DMS114 treated with DMSO at 0.1 percent for 48 hours (cell line): Measurements from ENCODE around the gene SLC25A11.

Experiments used
- DNase-seq: peaks from one replicate; lab custom pipeline; 2025; ENCODE audit not compliant: unreplicated experiment; lab: John Stamatoyannopoulos, UW

SLC25A11 gene, protein sequence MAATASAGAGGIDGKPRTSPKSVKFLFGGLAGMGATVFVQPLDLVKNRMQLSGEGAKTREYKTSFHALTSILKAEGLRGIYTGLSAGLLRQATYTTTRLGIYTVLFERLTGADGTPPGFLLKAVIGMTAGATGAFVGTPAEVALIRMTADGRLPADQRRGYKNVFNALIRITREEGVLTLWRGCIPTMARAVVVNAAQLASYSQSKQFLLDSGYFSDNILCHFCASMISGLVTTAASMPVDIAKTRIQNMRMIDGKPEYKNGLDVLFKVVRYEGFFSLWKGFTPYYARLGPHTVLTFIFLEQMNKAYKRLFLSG

DNA sequence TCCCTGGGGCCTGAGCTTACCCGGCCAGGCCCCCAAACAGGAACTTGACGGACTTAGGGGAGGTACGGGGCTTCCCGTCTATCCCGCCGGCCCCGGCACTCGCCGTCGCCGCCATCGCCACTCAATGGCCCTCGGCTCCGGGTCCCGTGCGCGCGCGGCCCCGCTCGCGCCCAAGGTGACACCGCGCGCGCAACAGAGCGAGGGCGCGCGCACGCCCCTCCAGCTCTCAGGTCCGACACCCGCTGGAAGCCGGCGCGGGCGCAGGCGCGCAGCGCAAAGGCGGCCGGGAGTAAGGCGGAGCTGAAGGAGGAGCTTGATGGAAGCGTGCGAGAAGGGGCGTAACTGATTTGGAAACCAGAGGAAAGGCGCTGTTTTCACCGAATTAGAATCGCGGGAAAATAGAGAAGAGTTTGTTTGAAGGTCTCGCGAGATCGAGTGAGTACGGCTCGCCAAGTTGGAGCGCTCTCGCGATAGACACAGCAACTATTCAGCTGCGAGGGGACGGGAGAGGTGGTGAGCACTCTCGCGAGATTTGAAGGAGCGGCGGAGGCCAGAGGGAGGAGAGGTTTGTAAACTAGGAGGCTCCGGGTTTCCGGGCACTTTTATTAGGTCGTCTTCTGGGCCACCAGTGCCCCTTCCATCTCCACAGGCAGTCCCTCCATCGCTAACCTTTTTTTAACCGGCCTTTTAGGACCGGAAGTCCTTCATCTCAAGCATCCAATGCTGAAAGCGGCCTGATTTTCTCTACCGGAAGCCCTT is at the start of gene SLC25A11, which contains the start of gene RNF167:
TSS of gene SLC25A11 (minus strand) at position 251 of the 759 bp plus-strand sequence. CDS start at position 115, 136 bp downstream.
TSS of gene RNF167 (plus strand) at position 473 of the 759 bp plus-strand sequence. CDS start 642 bp downstream, outside the sequence.
- peak; percentile 99 for DNase-seq

DNA sequence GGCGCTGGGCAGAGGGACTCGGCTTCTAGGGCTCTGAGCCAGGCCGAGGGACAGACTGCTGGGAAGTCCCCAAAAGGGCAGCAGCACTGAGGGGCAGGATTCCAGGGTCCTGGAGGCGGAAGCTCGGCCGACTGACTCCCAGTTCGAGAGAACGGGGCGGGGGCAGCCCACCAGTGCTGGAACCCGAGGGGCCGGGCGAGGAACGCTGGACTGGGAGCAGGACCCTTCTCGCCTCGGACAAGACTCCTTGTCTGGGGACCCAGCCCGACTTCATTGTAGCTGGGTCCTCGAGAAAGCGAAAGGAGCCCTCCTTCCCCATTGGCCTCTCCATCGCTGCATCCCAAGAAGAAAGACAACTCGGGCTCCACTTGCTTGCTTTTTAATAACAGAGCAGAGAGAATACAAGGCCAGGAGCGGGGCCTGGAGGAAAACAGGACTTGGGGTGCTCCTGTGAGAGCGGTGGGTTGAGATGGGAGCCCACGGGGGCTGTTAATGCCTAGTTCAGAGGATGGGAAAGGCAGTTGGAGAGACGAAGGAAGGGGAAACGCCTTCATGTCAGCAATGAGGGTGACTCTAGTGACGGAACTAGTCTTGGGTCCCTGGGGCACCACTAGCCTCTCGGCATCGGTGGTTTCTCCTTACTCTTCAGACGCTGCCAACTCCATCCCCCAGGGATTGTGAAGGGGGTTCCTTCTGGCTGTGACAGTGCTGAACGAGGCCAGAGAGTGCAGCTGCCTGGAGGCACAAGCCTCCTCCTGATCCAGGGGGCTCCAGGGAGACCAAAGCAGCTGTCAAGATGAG is 48.1 kb upstream of the SLC25A11 start:
- DNase-seq, result no peak

DNA sequence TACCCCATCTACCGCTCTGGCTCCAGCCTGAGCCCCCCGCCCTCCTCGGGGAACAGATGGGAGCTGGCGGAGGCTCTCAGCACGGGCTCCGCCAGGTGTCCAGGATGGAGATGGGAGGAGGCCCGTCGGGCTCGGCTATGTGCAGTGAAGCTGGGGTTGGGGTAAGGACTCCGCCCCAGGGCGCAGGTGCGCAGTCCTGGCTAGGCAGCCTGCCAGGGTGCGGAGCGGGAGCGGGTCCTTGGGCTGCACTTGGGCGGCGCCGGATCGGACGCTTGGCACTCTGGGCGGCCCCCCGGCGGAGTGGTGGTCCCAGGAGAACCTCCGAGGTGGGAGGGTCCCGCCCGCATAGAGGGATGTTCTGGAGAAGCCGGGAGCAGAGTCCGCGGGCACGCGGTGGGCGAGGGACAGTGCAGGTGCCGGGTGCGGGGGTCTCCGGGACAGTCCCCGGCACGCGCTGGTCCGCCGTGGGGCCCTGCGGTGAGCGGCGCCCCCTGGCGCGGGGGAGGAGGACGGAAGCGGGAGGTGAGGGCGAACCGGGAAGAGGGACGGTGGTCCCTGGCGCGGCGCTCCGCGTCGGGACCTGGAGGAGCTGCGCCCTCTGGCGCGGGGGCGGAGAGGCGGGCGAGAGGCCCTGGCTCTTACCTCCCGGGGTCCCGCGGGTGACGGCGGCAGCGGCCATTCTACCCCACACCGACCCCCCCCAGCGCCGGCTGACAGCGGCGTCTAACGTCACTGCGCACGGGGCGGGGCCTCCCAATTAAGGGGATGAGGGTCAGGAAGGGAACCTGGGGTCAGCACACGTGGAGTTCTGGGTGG is 47.3 kb upstream of the SLC25A11 start, which contains the start of gene CAMTA2:
TSS of gene CAMTA2 (minus strand) at position 725 of the 816 bp plus-strand sequence. CDS start 1,453 bp downstream, outside the sequence.
- DNase-seq, result peak; percentile 61

DNA sequence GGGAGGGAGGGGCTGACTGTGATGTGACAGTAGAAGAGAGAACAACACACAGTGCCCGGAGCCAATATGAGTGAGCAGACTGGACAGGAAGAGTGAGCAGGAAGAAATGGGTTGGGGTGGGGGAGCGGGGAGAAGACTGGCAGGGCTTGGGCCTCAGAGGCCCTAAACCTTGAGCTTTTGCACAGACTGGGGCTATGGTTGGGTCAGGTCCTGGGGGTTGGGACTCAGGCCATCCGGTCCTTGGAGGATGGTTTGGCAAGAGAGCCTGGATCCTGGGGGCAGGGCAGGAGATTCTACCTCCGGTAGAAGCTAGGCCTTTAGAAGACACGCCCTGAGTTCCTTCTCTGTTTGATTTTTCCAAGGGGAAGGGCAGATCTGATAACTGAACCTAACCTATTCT is 46.6 kb upstream of the SLC25A11 start:
- no peak for DNase-seq

DNA sequence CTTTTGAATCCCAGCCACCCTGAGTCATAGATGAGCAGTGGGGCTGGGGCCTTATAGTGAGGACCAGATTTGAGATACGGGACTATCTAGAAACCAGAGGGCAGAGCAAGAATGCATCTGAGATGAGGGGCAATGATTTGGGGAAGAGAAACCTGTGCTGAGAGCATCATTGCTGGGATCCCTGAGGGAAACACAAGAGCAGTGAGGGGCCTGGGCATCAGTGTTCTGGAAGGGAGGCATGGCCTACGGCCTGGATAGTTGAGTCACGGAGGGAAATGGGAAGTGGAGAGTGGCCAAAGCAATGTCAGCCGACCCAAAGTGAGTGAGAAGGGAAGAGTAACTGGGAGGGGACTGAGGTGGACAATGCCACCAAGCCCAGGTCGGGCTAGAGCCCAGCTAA is 42.5 kb upstream of the SLC25A11 start:
- DNase-seq, result no peak

DNA sequence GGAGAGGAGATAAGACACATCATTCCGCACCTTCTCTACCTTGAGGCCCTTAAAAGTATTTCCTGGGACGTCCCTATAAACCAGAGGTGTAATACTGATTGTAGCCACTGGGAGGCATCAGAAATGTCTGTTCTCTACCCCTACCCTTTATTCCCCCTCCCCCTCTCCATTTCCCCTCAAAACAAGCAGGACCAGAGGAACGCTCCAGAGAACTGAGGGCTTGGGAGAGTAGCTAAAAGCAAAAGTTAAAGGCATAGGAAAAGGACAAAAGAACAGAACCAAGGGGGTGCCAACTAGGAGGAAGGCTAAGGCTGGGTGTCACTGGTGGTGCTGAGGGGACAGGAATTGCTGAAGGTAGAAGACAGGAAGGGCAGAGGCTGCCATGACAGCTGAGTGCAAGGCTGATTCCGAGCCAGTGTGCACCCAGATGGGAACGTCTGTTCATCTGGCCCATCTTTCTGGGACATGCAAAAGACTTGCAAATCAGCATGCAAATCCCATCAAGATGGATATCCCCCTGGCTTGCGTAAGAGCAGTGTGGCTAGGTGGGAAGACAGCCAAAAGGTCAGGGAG is 40.9 kb upstream of the SLC25A11 start:
- peak; percentile 17 for DNase-seq

DNA sequence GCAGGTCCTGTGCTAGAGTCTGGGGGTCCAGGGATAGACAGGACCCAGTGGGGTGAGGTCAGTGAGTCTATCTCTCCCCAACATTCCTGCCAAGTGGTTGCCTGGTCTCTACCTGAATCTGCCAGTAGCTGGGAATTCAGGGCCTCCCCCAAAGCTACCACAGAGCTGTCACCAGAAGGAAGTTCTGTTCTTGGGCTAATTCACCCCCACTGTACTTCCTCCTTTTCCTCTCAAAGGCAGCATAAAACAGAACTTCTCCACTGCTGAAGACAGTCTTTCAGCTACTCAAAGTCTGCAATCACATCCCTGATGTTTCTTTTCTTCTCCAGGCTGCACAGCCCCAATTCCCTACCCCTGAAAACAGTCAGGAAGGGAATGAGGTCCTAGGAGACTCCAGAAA is 38.9 kb upstream of the SLC25A11 start:
- no peak for DNase-seq

DNA sequence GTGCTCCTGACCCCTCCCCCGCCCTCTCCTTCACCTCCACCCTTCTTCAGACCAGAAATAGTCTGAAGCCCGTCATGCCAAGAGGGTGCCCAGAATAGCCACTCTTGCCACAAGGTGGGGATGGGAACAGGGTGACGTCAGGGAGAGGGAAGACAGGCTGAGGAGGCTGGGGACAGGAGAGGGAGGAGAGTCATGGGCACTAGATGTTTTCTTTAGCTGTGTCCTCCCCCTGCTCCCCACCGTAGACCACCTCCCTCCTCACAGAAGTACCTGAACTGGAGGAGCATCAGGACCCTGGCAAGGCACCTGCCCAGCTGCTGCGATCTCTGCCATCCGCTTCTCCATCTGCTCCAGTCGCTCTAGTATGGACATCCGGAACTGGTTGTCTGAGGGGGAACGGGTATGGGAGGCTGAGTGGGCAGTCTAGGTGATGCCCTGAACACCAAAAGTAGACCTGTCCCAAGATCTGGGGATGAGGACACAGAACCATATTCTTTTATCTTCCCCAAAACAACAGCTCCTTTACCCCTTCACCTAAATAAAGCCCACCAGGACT is 34.3 kb upstream of the SLC25A11 start:
- DNase-seq, result no peak

DNA sequence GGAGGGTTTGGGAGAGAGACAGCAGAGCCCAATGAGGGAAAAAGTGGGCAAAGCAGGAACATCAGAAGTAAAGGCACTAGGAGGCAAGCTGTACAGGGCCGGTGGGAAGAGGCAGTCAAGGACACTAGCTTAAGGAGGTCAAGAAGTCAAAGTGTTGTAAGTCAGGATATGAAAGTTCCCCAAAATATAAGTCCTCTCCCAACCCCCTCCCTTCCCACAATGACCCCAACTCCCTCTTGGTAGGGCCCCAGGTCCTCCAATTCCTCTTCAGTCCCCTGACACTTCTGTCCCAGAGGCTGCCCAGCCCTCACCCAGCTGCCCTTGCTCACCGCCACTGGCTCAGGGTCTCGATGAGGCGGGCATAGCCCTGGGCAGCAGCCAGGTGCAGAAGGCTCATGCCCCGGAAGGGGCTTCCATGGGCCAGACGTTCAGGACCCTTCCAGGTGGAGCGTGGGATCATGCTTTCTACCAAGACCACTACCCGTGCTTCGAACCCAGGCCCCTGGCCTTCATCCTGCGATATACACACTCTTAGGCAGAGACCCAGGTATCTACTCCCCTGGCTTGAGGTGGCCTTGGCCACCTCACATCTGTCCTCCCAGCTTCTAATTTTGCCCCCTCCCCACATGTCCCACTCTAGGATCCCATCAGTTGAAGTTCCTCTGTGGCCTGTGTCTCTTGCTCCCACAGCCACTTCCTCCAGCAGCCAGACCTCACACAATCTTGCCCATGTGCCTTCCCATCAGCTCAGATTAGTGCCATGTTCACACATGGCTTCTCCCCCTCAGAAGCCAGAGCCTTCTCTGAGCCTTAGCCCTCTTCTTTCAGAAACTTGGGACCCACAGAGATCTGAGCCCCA is 33.6 kb upstream of the SLC25A11 start:
- DNase-seq, result no peak

DNA sequence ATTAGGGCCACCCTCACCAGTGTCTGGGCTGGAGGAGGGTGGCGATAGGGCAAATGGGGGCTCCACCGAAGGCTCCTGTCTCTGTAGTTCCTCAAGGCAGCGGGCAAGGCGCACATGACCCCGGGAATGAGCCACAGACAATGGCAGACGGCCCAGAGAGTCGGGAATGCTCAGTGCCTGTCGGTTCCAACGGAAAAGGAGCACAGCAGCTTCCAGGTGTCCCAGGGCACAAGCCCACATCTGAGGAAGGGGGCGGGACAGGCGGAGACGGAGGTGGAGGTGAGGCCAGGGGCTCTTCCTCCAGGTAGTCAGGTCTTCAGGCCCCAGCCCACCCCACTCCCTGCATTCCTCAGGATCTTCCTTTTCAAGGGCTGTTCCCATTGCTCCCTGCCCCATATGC is 32.9 kb upstream of the SLC25A11 start:
- DNase-seq, result no peak

DNA sequence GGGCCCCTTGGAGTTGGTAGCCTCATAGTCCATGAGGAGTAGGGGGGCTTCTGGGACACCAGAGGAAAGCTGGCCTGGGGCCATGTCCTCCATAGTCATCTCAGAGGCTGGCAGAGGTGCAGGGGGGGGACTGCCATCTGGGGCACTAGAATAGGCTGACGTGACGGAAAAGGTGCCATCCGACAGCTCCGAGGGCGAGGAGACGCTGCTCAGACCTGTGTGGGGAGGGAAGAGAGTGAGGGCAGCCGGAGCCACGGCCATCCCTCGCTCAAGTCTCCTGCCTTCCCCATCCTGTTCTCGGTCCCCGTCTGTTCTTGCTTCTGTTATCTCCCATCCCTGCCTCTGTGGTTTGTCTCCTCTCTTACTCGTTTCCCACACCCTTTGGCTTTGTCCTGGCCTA is 32.5 kb upstream of the SLC25A11 start:
- DNase-seq, result no peak

DNA sequence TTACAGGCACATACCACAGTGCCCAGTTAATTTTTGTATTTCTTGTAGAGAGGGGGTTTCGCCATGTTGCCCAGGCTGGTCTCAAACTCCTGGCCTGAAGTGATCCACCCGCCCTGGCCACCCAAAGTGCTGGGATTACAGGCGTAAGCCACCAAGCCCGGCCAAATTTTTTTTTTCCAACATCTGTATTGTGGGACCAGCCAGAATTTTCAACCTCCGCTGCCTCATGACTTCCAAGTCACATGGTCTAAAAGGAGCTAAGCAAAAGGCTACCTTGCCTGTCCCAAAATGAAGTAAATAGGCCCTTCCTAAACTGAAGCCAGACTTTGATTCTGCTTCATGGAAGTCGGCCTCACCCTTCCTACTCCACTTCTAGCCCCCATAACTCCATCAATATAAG is 32.0 kb upstream of the SLC25A11 start:
- no peak for DNase-seq

DNA sequence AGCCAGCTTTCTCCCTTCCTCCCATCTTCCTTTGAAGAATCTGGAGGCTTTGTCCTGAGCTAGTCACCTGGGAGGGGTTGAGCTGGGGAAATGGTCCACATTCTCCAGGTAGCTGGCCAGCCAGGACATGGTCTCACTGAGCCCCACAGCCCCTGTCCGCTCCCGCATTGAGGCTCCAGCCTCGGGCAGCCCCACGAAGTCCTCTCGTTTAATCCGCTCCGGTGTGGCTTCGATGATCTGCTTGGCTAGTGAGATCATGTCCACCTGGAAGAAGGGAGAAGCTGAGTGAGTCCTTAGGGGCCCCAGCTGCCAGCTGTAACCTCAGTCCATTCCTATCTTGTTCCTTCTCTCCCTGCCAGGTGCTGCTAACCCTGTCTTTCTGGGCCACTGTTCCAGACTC is 30.4 kb upstream of the SLC25A11 start:
- no peak for DNase-seq

DNA sequence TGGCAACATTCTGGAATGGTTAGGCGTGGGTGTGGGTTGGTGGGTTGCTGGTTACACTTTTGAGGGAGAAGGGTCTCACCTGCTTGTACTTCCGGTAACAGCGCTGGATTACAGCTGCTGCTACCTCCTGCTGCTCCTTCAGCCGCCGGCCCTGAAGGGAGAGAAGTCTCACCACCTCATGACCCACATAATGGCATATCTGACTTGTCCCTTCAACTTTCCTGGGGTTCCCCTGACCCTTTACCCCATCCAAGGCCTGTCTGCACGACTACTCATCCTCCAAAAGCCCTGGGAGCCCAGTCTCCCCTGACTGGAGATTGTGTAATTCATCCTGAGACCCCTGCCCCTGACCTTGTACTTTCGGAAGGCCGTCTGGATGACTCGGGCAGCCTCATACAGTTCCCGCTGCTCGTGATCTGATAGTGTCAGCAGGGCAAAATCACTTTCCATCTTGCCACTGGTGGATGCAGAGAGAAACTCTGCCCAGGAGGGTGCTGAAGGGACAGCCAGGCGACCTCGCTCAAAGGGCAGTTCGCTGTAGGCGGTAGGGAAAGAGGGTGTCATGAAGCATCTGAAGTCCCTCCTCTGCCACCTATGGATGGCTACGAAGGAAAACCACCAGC is 29.8 kb upstream of the SLC25A11 start:
- DNase-seq, result no peak

DNA sequence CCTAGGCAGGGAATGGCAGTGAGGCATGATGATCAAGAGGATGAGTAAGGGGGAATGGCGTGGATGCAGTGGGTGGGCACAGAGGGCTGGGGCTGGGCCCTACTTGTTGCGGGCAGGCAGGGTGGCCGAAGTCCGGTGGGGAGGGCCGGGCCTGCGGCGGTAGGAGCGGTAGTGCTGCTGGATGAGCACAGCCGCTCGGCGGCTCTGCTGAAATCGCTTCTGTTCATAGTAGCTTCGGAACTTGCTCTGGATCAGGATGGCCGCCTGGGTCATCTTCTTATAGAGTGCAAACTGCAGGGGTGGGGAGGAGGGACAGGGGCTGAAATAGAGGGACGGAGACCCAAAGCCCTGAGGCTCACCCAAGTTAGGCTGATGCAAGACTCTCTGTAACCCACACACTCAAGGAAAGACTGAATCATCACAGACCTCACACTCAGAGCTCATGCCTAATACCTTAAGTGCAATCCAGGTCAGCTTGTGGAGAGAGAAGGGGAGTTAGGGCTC is 29.3 kb upstream of the SLC25A11 start:
- no peak for DNase-seq

DNA sequence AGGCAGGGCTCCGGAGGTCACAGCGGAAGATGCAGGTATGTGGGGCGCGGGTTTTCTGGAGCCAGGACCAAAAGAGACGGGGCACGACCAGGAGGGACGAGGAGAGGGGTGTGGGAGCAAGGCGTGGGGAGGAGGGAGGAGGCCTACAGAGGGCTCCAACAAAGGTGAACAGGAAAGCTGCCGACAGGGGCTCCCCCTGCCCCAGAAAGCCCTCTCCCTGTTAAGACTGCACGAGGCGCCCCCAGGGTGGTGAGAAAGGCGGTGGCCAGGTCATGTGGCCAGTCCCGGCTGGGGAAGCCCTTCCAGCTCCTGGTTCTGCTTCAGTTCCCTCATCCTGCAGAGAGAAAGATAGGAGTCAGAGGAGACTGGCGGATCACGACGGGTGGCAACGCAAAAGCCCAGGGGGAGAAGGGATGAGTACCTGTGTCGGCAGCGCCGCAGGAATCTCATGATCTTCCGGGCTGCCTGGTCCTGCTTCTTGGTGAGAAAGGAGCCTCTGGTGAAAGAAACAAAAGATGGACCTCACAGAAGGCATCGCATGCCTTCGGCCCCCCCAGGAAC is 28.7 kb upstream of the SLC25A11 start:
- no peak for DNase-seq

DNA sequence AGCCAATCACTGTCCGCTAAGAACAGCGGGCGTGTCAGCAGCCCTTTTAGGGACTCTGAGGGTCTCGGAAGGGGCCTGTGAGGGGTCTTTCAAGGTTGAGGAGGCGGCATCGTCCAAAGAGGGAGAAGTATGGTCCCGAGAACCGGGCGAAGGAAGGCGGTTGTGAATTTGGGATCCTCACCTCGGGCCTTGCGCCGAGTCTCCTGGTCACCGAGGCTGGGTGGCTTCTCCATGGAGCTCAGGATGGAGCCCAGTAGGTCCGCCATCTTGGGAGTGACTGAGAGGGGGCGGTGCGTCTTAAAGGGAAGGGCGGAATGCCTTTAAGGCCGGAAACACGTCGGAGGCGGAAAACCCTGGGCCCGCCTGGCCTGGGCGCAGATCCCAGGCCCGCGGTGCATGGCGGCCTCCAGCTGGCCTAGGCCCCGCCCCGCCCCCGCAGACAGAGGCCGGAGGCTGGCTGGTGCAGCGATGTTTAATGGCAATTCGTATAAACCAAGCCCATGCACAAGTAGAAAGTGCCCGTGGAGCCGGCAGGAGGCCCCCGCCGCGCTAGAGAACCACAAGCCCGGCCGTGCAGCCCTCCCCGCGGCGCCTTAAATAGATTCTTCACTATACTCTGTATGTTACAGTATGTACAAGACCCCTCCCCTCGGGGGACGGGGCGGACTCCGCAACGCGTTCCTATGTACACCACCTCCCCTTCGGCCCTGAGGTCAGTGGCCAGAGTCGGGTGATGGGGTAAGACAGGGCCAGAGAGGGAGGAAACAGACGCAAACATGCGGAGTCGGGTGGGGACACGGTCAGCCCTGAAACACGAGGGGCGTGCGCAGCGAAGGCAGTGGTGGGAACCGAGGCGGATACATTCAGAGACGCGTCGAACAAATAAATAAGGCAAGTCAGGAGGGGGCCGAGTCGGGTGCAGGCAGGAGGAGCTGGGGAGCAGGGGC is 28.0 kb upstream of the SLC25A11 start, which contains the start of gene SPAG7:
TSS of gene SPAG7 (minus strand) at position 279 of the 947 bp plus-strand sequence. CDS start at position 266, 13 bp downstream.
- DNase-seq, result peak; percentile 56
